Measurements from ENCODE around the gene CRYBA2.

The CRYBA2 gene

DNA sequence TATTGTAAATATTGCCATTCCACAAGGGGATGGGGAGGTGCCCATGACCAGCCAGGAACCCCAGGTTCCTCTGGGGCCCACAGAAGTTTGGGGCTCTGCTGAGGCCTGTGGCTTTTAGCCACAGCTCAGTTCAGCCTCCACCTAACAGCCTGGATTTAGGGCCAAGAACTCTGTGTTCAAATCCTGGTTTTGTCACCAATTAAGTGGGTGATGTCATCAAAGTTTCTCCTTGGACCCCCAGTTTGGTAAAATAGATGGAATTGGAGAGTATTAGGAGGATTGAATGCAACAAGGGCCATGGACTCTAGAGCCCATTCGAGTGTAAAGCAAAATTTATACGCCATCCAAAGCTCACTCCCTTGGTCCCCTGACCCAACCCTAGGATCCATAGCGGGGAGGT lies 5.1 kb downstream of the CRYBA2 start:
- TF ChIP-seq, protein P1, sequence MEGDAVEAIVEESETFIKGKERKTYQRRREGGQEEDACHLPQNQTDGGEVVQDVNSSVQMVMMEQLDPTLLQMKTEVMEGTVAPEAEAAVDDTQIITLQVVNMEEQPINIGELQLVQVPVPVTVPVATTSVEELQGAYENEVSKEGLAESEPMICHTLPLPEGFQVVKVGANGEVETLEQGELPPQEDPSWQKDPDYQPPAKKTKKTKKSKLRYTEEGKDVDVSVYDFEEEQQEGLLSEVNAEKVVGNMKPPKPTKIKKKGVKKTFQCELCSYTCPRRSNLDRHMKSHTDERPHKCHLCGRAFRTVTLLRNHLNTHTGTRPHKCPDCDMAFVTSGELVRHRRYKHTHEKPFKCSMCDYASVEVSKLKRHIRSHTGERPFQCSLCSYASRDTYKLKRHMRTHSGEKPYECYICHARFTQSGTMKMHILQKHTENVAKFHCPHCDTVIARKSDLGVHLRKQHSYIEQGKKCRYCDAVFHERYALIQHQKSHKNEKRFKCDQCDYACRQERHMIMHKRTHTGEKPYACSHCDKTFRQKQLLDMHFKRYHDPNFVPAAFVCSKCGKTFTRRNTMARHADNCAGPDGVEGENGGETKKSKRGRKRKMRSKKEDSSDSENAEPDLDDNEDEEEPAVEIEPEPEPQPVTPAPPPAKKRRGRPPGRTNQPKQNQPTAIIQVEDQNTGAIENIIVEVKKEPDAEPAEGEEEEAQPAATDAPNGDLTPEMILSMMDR (IDR thresholded peaks at IDR 0.05; ENCODE audit: insufficient read depth, low read depth, low read length, missing control alignments): no peak
- H3K4me3 ChIP-seq (ENCODE audit: low read depth, low read length): no peak overlapping the region
- DNase-seq (ENCODE audit: low read depth): no peak

DNA sequence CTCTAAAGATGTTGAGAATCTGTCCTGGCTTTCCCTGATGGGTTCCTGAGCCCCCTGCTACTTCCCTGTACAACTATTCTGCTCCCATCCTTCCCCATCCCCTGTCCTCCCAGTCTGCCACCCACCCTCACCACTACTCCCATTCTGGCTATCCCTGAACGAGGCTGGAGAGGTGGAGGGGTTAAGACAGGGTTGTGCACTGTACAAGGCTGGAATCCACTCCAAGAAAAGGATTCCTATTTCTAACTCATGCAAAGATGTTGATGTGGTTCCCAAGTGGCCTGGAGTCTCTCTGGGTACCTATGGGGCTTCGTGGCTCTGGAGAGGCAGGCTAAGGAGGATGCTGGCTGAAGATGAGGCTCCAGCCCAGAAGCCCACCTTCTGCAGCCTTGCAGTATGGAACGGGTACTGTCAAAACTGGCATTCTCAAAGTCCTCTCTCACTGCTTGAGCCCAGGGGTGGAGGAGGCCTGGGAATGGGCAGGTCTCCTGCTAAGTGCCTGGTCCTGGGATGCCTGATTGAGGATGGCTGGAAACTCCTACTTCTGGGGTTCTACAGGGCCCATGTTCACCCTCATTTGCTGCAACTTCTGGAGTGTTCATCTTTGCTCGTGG lies 7.0 kb downstream of the CRYBA2 start:
- no peak overlapping the region for H3K4me3 ChIP-seq (ENCODE audit: low read depth, low read length)
- TF ChIP-seq, protein P1 (IDR thresholded peaks at IDR 0.05; ENCODE audit: insufficient read depth, low read depth, low read length, missing control alignments): no peak
- DNase-seq (ENCODE audit: low read depth): no peak

DNA sequence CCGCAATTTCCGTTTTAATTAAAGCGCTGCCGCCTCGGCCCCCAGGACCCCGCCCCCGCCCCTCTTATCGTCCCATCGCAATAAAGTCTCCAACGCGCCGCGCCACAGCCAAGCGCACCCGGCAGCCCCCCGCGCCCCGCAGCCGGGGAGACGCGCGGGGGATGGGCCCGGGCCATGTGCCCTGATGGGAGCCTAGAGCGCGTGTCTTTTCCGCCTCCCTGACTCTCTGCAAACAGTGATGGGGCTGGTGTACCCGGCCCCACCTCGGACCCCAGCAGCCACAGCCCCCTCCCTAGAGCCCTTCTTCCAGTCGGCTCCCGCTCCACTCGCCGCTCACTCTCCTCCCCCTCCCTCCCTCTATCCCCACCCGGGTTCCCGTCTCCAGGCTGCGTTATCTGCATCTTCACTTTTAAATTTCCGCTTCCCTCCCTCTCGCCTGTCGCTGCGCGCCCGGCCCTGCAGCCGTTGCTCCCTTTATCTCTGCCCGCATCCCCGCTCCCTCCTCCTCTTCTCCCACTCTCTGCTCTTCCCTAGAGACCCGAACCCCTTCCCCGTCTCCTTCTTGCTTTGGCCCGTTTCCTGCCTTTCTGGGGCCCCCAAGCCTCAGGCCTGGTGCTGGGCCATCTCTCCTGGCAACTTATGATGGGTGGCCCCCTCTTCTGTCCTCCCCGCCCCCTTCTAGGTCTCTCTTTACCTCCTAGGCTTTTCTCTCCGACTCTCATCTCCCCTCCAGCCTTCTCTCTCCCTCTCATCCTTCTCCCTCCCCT lies 7.7 kb downstream of the CRYBA2 start:
- no peak overlapping the region for H3K4me3 ChIP-seq (ENCODE audit: low read depth, low read length)
- DNase-seq (ENCODE audit: low read depth): no peak
- TF ChIP-seq, protein P1 (IDR thresholded peaks at IDR 0.05; ENCODE audit: insufficient read depth, low read depth, low read length, missing control alignments): no peak

DNA sequence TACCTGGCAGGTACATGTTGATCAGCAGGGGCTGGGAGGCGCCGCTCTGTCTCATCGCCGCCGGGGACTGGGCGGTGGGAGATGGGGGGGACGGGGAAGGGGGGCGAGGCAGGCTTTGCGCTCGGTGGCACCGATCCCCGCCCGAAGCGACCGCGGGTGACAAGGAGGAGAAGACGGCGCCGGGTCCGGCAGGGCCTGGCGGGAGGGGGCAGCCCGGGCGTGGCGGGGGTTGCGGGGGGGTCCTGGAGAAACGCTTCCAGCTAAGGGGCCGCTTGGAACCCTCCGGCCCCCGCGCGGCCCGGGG lies 8.2 kb downstream of the CRYBA2 start, which contains the start of gene FEV:
FEV (minus strand) TSS at position 164 of the 304 bp plus-strand sequence; CDS start at position 55, 109 bp downstream.
- TF ChIP-seq, protein P1 (IDR thresholded peaks at IDR 0.05; ENCODE audit: insufficient read depth, low read depth, low read length, missing control alignments): no peak
- no peak within 1 kb of the TSS for H3K4me3 ChIP-seq (ENCODE audit: low read depth, low read length)
- DNase-seq (ENCODE audit: low read depth): no peak

DNA sequence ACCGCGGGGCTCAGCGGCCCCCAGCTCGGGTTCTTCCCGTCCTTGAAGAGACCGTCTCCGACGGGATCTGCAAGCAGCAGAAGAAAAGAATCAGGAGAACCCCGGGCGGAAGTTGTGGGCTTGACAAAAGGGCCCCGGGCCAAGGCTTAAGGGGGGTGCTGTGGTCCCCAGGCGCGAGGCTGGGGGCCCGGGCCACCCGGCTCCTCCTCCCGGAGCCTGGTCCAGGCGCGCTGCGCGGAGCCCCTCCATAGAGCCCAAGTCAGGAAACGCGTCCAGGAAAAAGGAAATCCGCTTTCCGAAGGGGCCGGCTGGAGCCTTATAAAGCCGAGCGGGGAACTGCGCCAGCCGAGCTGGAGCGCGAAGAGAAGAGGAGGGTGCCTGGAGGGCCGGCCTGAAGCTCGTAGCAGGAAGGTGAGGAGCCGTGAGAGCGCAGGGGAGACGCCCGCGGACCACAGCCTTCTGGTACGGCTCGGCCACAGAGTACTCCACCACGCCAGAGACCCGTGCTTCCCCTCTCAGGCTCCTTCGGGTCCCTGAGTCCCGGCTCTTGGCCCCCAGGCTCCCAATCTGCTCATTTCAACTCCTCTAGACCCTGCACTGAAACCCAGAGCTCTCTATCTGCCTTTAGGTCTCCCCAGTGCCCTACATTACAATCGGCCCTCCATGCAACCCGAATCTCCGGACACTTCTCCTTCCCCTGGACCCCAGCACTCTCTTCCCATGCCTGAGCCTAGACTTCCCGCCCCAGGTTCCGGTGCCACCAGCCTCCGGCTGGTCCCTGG lies 8.8 kb downstream of the CRYBA2 start:
- DNase-seq (ENCODE audit: low read depth): no peak
- TF ChIP-seq, protein P1 (IDR thresholded peaks at IDR 0.05; ENCODE audit: insufficient read depth, low read depth, low read length, missing control alignments): no peak
- H3K4me3 ChIP-seq (ENCODE audit: low read depth, low read length): no peak overlapping the region

DNA sequence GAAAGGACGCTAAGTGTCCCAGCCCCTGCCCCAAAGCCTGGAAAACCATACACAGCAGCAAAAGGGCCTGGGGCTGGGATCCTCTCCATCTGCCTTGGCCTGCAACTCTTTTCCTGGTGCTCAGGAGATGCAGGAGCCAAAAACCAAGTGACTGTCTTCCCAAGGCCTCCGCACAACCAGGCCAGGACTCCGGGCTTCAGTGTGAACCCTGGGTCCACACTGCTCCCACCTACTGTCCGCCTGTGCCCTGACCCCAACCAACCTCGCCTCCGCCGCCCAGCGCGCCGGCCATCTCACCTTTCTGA lies 9.3 kb downstream of the CRYBA2 start:
- TF ChIP-seq, protein P1 (IDR thresholded peaks at IDR 0.05; ENCODE audit: insufficient read depth, low read depth, low read length, missing control alignments): no peak
- H3K4me3 ChIP-seq (ENCODE audit: low read depth, low read length): no peak overlapping the region
- DNase-seq (ENCODE audit: low read depth): no peak
